ENCODE data around the gene APBA2. TPM values are rescaled to one million over a fixed set of nuclear protein-coding genes. Genes with fewer than 3 reads are reported as not detected.

The APBA2 gene
- total and polyA plus RNA-seq, 11 donors: 0.16 to 1.3 (median 0.40) TPM; not detected in 2

DNA sequence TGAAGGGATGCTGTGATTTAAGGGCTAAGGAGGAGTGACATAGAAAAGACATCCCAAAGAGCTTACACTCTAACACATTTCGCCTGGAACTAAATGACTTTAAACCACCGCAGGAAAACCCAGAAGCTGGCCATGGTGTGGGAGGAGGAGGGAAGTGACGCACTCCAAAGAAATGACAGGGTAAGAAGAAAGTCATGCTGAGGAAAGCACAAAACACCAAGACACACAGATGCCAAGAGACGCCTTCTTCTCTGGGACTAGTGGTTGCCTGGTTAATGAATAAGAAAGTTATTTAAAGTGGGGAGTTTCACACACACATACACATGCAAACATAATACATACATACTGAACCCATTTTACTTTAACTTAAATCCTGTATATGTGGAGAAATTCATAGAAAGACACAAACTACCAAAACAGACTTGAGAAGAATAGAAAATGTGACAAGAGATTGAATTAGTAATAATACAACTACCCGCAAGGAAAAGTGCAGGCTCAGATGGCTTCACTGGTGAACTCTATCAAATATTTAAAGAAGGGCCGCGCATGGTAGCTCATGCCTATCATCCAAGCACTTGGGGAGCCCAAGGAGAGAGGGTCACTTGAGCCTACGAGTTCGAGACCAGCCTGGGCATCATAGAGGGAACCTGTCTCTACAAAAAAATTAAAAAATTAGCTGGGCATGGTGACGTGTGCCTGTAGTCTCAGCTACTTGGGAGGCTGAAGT, 258.3 kb downstream of the APBA2 start:
- Histone ChIP-seq H3K4me1 (peaks cover 0 to 7% (median 0%) of the 10 kb centered on the region in 12 donors), H3K27me3 (peaks cover 0 to 33% (median 15%) of the 10 kb centered on the region in 9 donors), H3K27ac (no peak overlapping the region), H3K36me3 (no peaks in the 10 kb centered on the region), H3K4me3 (no peak overlapping the region), H3K9me3 (no peaks in the 10 kb centered on the region)
- WGBS, 4 donors: 79 to 87% (median 81%) methylated on average over 10 of the region's 10 CpGs
- DNase-seq (no peak), ATAC-seq (no peak)
- TF ChIP-seq POLR2A (IDR thresholded peaks at IDR 0.05): no peak
- TF ChIP-seq, protein P1, sequence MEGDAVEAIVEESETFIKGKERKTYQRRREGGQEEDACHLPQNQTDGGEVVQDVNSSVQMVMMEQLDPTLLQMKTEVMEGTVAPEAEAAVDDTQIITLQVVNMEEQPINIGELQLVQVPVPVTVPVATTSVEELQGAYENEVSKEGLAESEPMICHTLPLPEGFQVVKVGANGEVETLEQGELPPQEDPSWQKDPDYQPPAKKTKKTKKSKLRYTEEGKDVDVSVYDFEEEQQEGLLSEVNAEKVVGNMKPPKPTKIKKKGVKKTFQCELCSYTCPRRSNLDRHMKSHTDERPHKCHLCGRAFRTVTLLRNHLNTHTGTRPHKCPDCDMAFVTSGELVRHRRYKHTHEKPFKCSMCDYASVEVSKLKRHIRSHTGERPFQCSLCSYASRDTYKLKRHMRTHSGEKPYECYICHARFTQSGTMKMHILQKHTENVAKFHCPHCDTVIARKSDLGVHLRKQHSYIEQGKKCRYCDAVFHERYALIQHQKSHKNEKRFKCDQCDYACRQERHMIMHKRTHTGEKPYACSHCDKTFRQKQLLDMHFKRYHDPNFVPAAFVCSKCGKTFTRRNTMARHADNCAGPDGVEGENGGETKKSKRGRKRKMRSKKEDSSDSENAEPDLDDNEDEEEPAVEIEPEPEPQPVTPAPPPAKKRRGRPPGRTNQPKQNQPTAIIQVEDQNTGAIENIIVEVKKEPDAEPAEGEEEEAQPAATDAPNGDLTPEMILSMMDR (IDR thresholded peaks at IDR 0.05): no peak
- intact Hi-C loops (cut with DNase I): loop anchor here in 1 of 10 donors (10.0 kb wide), 1 partner anchor 59 kb away; no protein-coding TSS in a partner anchor

DNA sequence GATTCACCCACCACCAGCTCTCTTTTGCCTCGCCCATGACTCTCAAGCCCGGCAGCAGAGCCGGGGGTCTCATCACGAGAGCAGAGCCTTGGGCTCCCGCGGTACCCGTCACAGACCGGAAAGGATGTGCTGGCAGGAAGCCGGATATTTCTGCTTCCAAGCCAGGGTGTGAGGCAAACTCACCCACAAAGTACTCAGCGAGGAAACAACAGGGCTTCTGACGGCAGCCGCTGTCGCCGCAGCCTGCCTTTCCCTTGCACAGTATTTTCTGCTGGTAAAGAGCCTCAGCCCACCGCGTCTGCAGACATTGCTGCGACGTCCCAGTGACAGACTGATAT, 263.9 kb downstream of the APBA2 start:
- Histone ChIP-seq H3K9me3 (peaks cover 0 to 16% (median 3%) of the 10 kb centered on the region in 12 donors), H3K4me1 (no peaks in the 10 kb centered on the region), H3K36me3 (no peaks in the 10 kb centered on the region), H3K27me3 (no peaks in the 10 kb centered on the region), H3K27ac (no peak overlapping the region), H3K4me3 (no peak overlapping the region)
- DNase-seq: no peak
- ATAC-seq: no peak
- TF ChIP-seq POLR2A (IDR thresholded peaks at IDR 0.05): no peak
- TF ChIP-seq, protein P1 (IDR thresholded peaks at IDR 0.05): no peak
- WGBS, 4 donors: 79 to 86% (median 82%) methylated on average over 15 to 18 of the region's 18 CpGs
- intact Hi-C loops (cut with DNase I): loop anchor here in 1 of 10 donors (10.0 kb wide), 1 partner anchor 65 kb away; no protein-coding TSS in a partner anchor

DNA sequence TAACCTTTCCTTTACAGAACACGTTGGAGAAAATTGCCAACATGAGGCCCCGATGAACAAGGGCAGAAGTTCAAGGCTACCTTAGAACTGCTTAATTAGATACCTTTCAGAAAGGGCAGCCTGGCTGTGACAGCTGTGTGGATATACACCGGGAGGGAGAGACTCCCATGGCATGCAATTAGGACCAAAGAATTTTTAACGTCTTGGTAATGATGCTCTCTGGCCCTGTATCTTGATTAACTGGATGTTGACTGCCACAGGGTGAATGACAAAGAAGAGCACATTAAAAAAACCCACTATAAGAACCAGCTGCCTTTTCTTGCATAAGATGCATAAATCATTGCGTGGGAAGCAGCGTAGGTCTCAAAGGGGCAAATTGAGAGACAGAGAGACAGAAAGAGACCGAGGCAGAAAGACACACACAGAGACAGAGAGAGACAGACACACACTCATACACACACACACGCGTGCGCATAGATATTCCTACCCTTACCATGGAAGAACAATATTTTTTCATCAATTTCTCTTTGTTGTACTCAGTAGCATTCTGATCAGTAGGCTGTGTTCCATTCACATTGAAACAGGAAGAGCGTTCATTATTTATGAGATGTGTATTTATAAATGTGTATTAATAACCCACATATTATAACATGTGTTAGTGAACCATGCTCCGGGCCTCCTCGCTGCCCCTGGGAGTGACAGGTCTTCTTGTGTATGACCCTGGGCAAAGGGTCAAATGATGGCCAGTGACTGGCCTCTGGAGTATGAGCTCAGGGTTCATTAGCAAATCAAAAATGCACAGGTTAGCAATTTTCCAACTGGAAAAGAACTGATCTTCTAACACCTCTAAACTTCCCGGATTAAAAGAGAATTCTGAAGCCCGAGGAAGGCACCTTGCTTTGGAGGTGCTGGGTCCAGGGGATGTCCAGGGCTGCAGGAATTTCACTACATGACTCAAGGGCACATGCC, 265.0 kb downstream of the APBA2 start:
- Histone ChIP-seq H3K4me1 (no peaks in the 10 kb centered on the region), H3K4me3 (no peak overlapping the region), H3K36me3 (no peaks in the 10 kb centered on the region), H3K27me3 (no peaks in the 10 kb centered on the region), H3K27ac (no peak overlapping the region), H3K9me3 (peaks cover 0 to 16% (median 3%) of the 10 kb centered on the region in 12 donors)
- intact Hi-C loops (cut with DNase I): no loop called here
- ATAC-seq: no peak
- no peak for DNase-seq
- WGBS, 4 donors: 79 to 85% (median 81%) methylated on average over 15 of the region's 15 CpGs
- TF ChIP-seq, protein P1 (IDR thresholded peaks at IDR 0.05): no peak

DNA sequence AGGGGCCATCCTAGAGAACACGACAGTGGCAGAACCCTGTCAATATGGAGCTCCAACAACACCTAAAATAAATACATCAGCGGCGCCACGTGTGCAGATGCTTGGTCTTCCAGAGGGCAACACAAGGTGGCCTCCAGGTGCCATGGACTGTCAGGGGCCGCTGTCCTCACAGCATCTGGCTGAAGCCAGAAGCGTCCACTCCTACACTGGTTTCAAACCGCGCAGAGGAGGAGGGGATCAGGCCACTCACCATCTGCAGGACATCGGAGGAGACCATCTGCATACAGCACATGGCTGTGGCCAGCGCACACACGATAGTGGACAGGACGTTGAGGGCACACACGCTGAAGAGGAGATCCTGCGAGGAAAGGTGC, 265.7 kb downstream of the APBA2 start:
- intact Hi-C loops (cut with DNase I): no loop called here
- Histone ChIP-seq H3K27me3 (no peaks in the 10 kb centered on the region), H3K4me3 (no peak overlapping the region), H3K4me1 (no peaks in the 10 kb centered on the region), H3K9me3 (peaks cover 0 to 16% (median 3%) of the 10 kb centered on the region in 12 donors), H3K27ac (no peak overlapping the region), H3K36me3 (no peaks in the 10 kb centered on the region)
- DNase-seq: no peak
- no peak for TF ChIP-seq POLR2A (IDR thresholded peaks at IDR 0.05)
- TF ChIP-seq, protein P1 (IDR thresholded peaks at IDR 0.05): no peak
- ATAC-seq: no peak
- 85 to 90% (median 88%) methylated on average over 13 to 14 of the region's 14 CpGs for WGBS, 4 donors

Measured in heart left ventricle (tissue), 16 donors.